ENCODE data around the gene ZNF555. TPM values are rescaled to one million over a fixed set of nuclear protein-coding genes. Genes with fewer than 3 reads are reported as not detected.

ZNF555 gene
- polyA plus RNA-seq, 4 donors, result 12.1 to 16.4 (median 13.9) TPM

Other genes starting within 250 kb of the ZNF555 start
- 1 to 10 TPM; 5.6 to 6.8 (median 6.3) TPM for gene GNG7, start 138.8 kb upstream of the ZNF555 start, polyA plus RNA-seq (ENCODE audit: insufficient read length in 4 of 4)
- 1 to 10 TPM; 2.6 to 3.6 (median 3.1) TPM for gene DIRAS1, start 120.1 kb upstream of the ZNF555 start, polyA plus RNA-seq (ENCODE audit: insufficient read length in 4 of 4)
- gene SLC39A3, start 101.5 kb upstream of the ZNF555 start, polyA plus RNA-seq (ENCODE audit: insufficient read length in 4 of 4), result 10 to 100 TPM; 31.9 to 37.9 (median 34.8) TPM
- gene SGTA, start 58.2 kb upstream of the ZNF555 start, polyA plus RNA-seq (ENCODE audit: insufficient read length in 4 of 4), result 10 to 100 TPM; 50.9 to 71.0 (median 53.3) TPM
- gene THOP1, start 56.0 kb upstream of the ZNF555 start, polyA plus RNA-seq (ENCODE audit: insufficient read length in 4 of 4), result 10 to 100 TPM; 41.4 to 62.6 (median 42.7) TPM
- 10 to 100 TPM in 1 of 4 donors, 1 to 10 TPM in 3; 8.8 to 10.2 (median 9.3) TPM for gene ZNF554, start 21.6 kb upstream of the ZNF555 start, polyA plus RNA-seq (ENCODE audit: insufficient read length in 4 of 4)
- 1 to 10 TPM in 1 of 4 donors, under 1 TPM in 3; 0.82 to 1.4 (median 0.94) TPM for gene ZNF556, start 25.9 kb downstream of the ZNF555 start, polyA plus RNA-seq (ENCODE audit: insufficient read length in 4 of 4)
- gene ZNF57, start 59.5 kb downstream of the ZNF555 start, polyA plus RNA-seq (ENCODE audit: insufficient read length in 4 of 4), result 1 to 10 TPM; 6.3 to 10.0 (median 7.7) TPM
- 1 to 10 TPM; 6.8 to 8.7 (median 7.9) TPM for gene ZNF77, start 103.5 kb downstream of the ZNF555 start, polyA plus RNA-seq (ENCODE audit: insufficient read length in 4 of 4)
- gene TLE6, start 136.1 kb downstream of the ZNF555 start, polyA plus RNA-seq (ENCODE audit: insufficient read length in 4 of 4), result 10 to 100 TPM in 1 of 4 donors, 1 to 10 TPM in 3; 7.3 to 11.0 (median 8.0) TPM
- 10 to 100 TPM; 35.5 to 44.0 (median 39.0) TPM for gene TLE2, start 187.8 kb downstream of the ZNF555 start, polyA plus RNA-seq (ENCODE audit: insufficient read length in 4 of 4)
- 100 to 1,000 TPM; 445 to 526 (median 488) TPM for gene TLE5, start 221.0 kb downstream of the ZNF555 start, polyA plus RNA-seq (ENCODE audit: insufficient read length in 4 of 4)

All from right renal pelvis (tissue), 4 donors.